NK-92 treated with Interleukin-12 subunit alpha and Interleukin-12 subunit beta, amount 100 ng/mL, for 24 hours (cell line): ENCODE data around the gene KRT15.

ENCODE experiments used
- DNase-seq: peaks from one replicate; lab custom pipeline; 2025; lab: John Stamatoyannopoulos, UW

Gene KRT15

GRCh38 chr17:41524261-41524660 lies 5.6 kb upstream of the KRT15 start:
- no peak for DNase-seq

- no peak for DNase-seq
Observed at GRCh38 chr17:41523787-41524186, 5.1 kb upstream of the KRT15 start.

GRCh38 chr17:41523225-41523593 lies 4.5 kb upstream of the KRT15 start:
- DNase-seq, result no peak

GRCh38 chr17:41522301-41523224 lies 3.9 kb upstream of the KRT15 start:
- no peak for DNase-seq

- no peak for DNase-seq
Observed at GRCh38 chr17:41521574-41522261, 3.0 kb upstream of the KRT15 start.

- DNase-seq, result no peak
Observed at GRCh38 chr17:41520821-41521521, 2.3 kb upstream of the KRT15 start.

GRCh38 chr17:41519501-41520224 lies 973 bp upstream of the KRT15 start:
- no peak for DNase-seq

GRCh38 chr17:41518031-41518430 lies 659 bp downstream of the KRT15 start:
- DNase-seq, result no peak

- no peak for DNase-seq
Observed at GRCh38 chr17:41516830-41517283, 1.8 kb downstream of the KRT15 start.

- no peak for DNase-seq
Observed at GRCh38 chr17:41516147-41516829, 2.4 kb downstream of the KRT15 start.

- no peak for DNase-seq
Observed at GRCh38 chr17:41513168-41513547, 5.5 kb downstream of the KRT15 start.

GRCh38 chr17:41512546-41513167 lies 6.0 kb downstream of the KRT15 start:
- DNase-seq, result no peak

- no peak for DNase-seq
Observed at GRCh38 chr17:41511716-41512115, 7.0 kb downstream of the KRT15 start.

GRCh38 chr17:41511116-41511515 lies 7.6 kb downstream of the KRT15 start:
- no peak for DNase-seq

GRCh38 chr17:41510251-41511065 lies 8.2 kb downstream of the KRT15 start:
- DNase-seq, result no peak

- DNase-seq, result no peak
Observed at GRCh38 chr17:41507315-41507880, 11.3 kb downstream of the KRT15 start.

- no peak for DNase-seq
Observed at GRCh38 chr17:41505809-41506767, 12.6 kb downstream of the KRT15 start.

- DNase-seq, result no peak
Observed at GRCh38 chr17:41505007-41505808, 13.5 kb downstream of the KRT15 start, which contains the start of gene KRT13. Gene KRT13, minus strand, starts transcription at chr17:41505612. Its CDS starts 62 bp downstream, at chr17:41505550.
